ENCODE measurements around the gene CCDC47.

CCDC47 gene

GRCh38 chr17:63697341-63698286 lies 75.8 kb downstream of the CCDC47 start:
- peak; percentile 78 to 89 (median 82) for DNase-seq

- DNase-seq: peak in 5 of 6 experiments; percentile 37 to 67 (median 54)
These were observed 76.9 kb downstream of the CCDC47 start for GRCh38 chr17:63696381-63696961.

GRCh38 chr17:63695889-63696288 lies 77.5 kb downstream of the CCDC47 start:
- peak in 3 of 6 experiments; percentile 18 to 66 (median 46) for DNase-seq
